ENCODE measurements around the gene MRPS12.

The MRPS12 gene

GRCh38 chr19:38971672-38972071 lies 40.9 kb downstream of the MRPS12 start:
- H4K20me1 ChIP-seq (ENCODE audit: insufficient read depth) = no peaks in the 10 kb centered on the region
- no peak for TF ChIP-seq CTCF (conservative IDR thresholded peaks at IDR 0.05; ENCODE audit: low read depth, low read length)
- H3K4me2 ChIP-seq = no peak overlapping the region
- H3K27me3 ChIP-seq (ENCODE audit: insufficient read depth, low read depth) = no peaks in the 10 kb centered on the region
- no peaks in the 10 kb centered on the region for H3K79me2 ChIP-seq (ENCODE audit: insufficient read depth, low read depth)
- H2AFZ ChIP-seq (ENCODE audit: low read depth) = no peak overlapping the region
- H3K4me1 ChIP-seq (ENCODE audit: low read depth, poor library complexity, severe bottlenecking) = peaks cover under 1% of the 10 kb centered on the region
- H3K9ac ChIP-seq = no peak overlapping the region
- no peak overlapping the region for H3K27ac ChIP-seq
- H3K4me3 ChIP-seq (IDR thresholded peaks at IDR 0.05; ENCODE audit: insufficient read depth, low read depth, low read length) = no peak overlapping the region
- H3K36me3 ChIP-seq (ENCODE audit: insufficient read depth) = no peaks in the 10 kb centered on the region

GRCh38 chr19:38974624-38975213 lies 44.0 kb downstream of the MRPS12 start:
- no peak for TF ChIP-seq CTCF (conservative IDR thresholded peaks at IDR 0.05; ENCODE audit: low read depth, low read length)
- Histone ChIP-seq H3K79me2 (ENCODE audit: insufficient read depth, low read depth) (no peaks in the 10 kb centered on the region), H3K27me3 (ENCODE audit: insufficient read depth, low read depth) (no peaks in the 10 kb centered on the region), H4K20me1 (ENCODE audit: insufficient read depth) (no peaks in the 10 kb centered on the region), H2AFZ (ENCODE audit: low read depth) (no peak overlapping the region), H3K27ac (no peak overlapping the region), H3K36me3 (ENCODE audit: insufficient read depth) (no peaks in the 10 kb centered on the region), H3K9ac (no peak overlapping the region), H3K4me3 (IDR thresholded peaks at IDR 0.05; ENCODE audit: insufficient read depth, low read depth, low read length) (no peak overlapping the region), H3K4me2 (no peak overlapping the region), H3K4me1 (ENCODE audit: low read depth, poor library complexity, severe bottlenecking) (peaks cover 23% of the 10 kb centered on the region)

- Histone ChIP-seq H4K20me1 (ENCODE audit: insufficient read depth) (no peaks in the 10 kb centered on the region), H3K4me2 (no peak within 1 kb of the TSS), H3K4me3 (IDR thresholded peaks at IDR 0.05; ENCODE audit: insufficient read depth, low read depth, low read length) (no peak within 1 kb of the TSS), H3K4me1 (ENCODE audit: low read depth, poor library complexity, severe bottlenecking) (peaks cover 23% of the 10 kb centered on the region), H3K9ac (no peak within 1 kb of the TSS), H3K27ac (no peak within 1 kb of the TSS), H2AFZ (ENCODE audit: low read depth) (no peak within 1 kb of the TSS), H3K27me3 (ENCODE audit: insufficient read depth, low read depth) (no peaks in the 10 kb centered on the region), H3K79me2 (ENCODE audit: insufficient read depth, low read depth) (no peaks in the 10 kb centered on the region), H3K36me3 (ENCODE audit: insufficient read depth) (no peaks in the 10 kb centered on the region)
- TF ChIP-seq CTCF (conservative IDR thresholded peaks at IDR 0.05; ENCODE audit: low read depth, low read length) = no peak
Observed at GRCh38 chr19:38975214-38975860, 44.6 kb downstream of the MRPS12 start, which contains the start of gene FBXO17. FBXO17 (minus strand) TSS chr19:38975742; CDS start chr19:38950319, 25,423 bp downstream.

GRCh38 chr19:38975861-38976271 lies 45.1 kb downstream of the MRPS12 start:
- Histone ChIP-seq H3K4me1 (ENCODE audit: low read depth, poor library complexity, severe bottlenecking) (peaks cover 23% of the 10 kb centered on the region), H3K27ac (no peak overlapping the region), H3K4me2 (no peak overlapping the region), H3K9ac (no peak overlapping the region), H3K79me2 (ENCODE audit: insufficient read depth, low read depth) (no peaks in the 10 kb centered on the region), H2AFZ (ENCODE audit: low read depth) (no peak overlapping the region), H3K36me3 (ENCODE audit: insufficient read depth) (no peaks in the 10 kb centered on the region), H3K27me3 (ENCODE audit: insufficient read depth, low read depth) (no peaks in the 10 kb centered on the region), H3K4me3 (IDR thresholded peaks at IDR 0.05; ENCODE audit: insufficient read depth, low read depth, low read length) (no peak overlapping the region), H4K20me1 (ENCODE audit: insufficient read depth) (no peaks in the 10 kb centered on the region)
- no peak for TF ChIP-seq CTCF (conservative IDR thresholded peaks at IDR 0.05; ENCODE audit: low read depth, low read length)

Data from KMS-11 (cell line).